Effector memory CD4-positive, alpha-beta T cell (primary cell): Measurements from ENCODE around the gene LRRC56.

Experiments used
- DNase-seq, 3 donors: peaks; one replicate each; pipeline ENCODE4 v3.0.0-alpha.2; 2020
- H3K27ac ChIP-seq: 2 replicates; pipeline ENCODE4 v1.7.0; 2013; ENCODE audit warnings: mild to moderate bottlenecking, low read length, moderate library complexity; ENCODE audit not compliant: insufficient read depth, poor library complexity, severe bottlenecking
- H3K27me3 ChIP-seq: replicated peaks from 2 replicates; pipeline ENCODE4 v1.7.0; 2013; ENCODE audit warnings: mild to moderate bottlenecking, low read length; ENCODE audit not compliant: insufficient read depth, control insufficient read depth, poor library complexity, severe bottlenecking
- H3K36me3 ChIP-seq: 2 replicates; pipeline ENCODE4 v1.7.0; 2013; ENCODE audit warnings: mild to moderate bottlenecking, low read length, moderate library complexity; ENCODE audit not compliant: control insufficient read depth, insufficient read depth
- H3K4me1 ChIP-seq: 2 replicates; pipeline ENCODE4 v1.7.0; 2013; ENCODE audit warnings: low read length, mild to moderate bottlenecking; ENCODE audit not compliant: control insufficient read depth, insufficient read depth, poor library complexity, severe bottlenecking
- H3K4me3 ChIP-seq: 2 replicates; pipeline ENCODE4 v1.7.0; 2013; ENCODE audit warnings: low read length, low read depth, mild to moderate bottlenecking; ENCODE audit not compliant: insufficient read depth, poor library complexity, severe bottlenecking
- H3K9me3 ChIP-seq: 2 replicates; pipeline ENCODE4 v1.7.0; 2013; ENCODE audit warnings: mild to moderate bottlenecking, low read length, moderate library complexity; ENCODE audit not compliant: control insufficient read depth

Gene LRRC56

GRCh38 chr11:553988-554340 is 16.6 kb downstream of the LRRC56 start:
- H3K27ac ChIP-seq, result no peak overlapping the region
- no peaks in the 10 kb centered on the region for H3K36me3 ChIP-seq
- no peak overlapping the region for H3K4me3 ChIP-seq
- DNase-seq, result no peak
- peaks cover 14% of the 10 kb centered on the region for H3K4me1 ChIP-seq
- no peaks in the 10 kb centered on the region for H3K9me3 ChIP-seq
- H3K27me3 ChIP-seq, result no peaks in the 10 kb centered on the region

DNA sequence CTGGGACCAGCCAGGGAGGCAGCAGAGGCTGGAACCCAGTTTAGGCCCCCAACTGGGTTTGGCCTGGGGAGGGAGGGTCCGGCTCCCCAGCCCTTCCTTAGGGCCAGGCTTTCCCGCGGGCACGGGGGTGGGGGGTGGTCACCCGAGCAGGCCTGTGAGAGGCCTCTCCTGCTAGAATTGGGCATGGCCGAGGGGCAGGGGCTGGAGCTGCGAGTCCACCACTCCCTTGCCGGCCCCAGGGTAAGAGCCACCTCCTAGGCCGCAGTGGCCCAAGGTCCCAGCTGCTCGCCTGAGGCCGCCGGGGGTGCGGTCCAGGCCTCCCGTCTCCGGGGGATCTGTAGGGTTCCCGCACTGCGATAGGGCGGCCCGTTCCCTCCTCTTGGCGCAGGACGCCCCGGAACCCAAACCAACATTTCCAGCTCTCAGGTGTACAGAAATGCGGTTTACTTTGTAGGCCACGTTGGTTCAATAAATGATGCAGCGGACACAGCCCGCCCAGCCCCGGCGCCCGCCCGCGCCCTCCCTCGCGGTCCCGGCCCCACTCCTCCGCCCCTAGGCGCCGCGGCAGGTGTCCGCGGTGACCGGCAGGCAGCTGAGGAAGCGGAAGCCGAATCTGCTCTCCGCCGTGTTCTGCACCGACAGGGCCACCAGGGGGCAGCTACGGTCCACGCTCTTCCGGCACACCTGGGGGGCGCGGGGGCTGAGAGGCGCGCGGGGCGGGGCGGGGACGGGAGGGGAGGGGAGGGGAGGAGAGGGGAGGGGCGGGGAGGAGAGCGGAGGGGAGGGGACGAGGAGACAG is 17.3 kb downstream of the LRRC56 start:
- peak overlapping the region; percentile 61 for H3K4me3 ChIP-seq
- peaks cover 18% of the 10 kb centered on the region for H3K4me1 ChIP-seq
- no peaks in the 10 kb centered on the region for H3K27me3 ChIP-seq

DNA sequence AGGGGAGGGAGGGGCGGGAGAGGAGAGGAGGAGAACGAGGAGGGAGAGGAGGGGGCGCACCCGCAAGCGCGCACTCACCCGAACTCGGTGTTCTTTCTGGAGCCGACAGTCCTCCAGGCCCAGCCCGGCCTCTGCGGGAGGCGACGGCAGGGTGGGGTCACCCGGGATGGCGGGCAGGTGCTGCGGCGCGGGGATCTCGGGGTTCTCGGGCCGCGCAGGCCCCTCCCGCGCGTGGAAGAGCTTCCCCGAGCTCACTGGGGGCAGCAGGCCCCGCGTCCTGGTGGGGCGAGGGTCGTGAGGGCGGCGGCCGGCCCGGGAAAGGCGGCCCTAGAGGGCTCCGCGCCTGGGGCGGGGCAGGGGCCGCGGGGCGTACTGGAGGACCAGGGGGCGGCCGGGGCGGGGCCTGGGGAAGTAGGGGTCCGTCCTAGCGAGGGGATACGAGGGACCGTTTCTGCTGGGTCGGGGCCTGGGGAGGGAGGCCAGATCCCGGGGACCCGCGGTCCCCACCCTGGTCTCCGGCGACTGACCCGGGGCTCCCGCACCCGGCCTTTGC is 18.0 kb downstream of the LRRC56 start:
- Histone ChIP-seq H3K4me3 (peak overlapping the region; percentile 64), H3K36me3 (no peaks in the 10 kb centered on the region), H3K9me3 (no peaks in the 10 kb centered on the region), H3K27ac (no peak overlapping the region), H3K27me3 (no peaks in the 10 kb centered on the region), H3K4me1 (peaks cover 24% of the 10 kb centered on the region)
- DNase-seq, result no peak

More for the DNA sequence above, 17.3 kb downstream of the LRRC56 start:
- Histone ChIP-seq H3K36me3 (no peaks in the 10 kb centered on the region), H3K27ac (no peak overlapping the region), H3K9me3 (no peaks in the 10 kb centered on the region)
- peak; percentile 63 to 68 (median 67) for DNase-seq

DNA sequence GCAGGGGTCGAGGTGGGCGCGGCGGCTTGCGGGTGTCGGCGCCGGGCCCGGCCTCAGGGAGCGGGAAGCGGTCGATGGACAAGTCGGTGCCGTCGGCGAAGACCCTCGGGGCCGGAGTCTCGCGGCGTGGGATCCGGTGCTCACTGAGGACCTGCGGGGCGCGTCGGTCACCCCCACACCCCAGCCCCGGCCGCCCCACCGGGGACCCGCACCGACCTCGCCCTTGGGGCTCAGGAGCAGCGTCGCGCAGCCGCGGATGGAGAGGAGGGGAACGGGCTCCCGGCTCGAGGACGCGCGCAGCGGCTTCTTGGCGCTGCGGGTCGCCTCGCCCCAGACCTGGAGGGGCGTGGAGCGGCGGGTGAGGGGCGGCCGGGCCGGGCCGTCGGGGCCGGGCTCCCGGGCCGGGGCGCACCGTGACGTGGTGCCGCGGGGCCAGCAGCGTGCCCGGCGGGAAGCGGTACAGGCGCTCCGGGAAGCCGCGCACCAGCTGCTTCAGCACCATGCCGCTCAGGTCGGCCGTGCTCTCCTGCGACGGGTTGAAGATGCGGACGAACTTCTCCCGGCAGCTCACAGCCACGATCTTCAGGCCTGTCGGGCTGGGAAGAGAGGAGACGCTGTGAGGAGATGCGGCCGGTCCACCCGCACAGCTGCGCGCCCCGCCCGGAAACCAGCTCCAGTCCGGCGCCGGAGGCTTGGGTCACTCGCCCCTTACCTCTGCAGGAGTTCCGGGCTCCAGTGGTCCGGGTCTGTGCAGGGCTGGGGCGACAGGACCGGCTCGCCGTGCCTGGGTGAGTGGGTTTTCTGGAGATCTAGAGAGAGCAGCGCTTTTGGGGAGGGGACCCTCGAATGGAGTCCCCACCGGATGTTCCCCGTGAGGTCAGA is 18.7 kb downstream of the LRRC56 start:
- no peak for DNase-seq
- Histone ChIP-seq H3K9me3 (no peaks in the 10 kb centered on the region), H3K4me1 (peaks cover 27% of the 10 kb centered on the region), H3K36me3 (no peaks in the 10 kb centered on the region), H3K27ac (no peak overlapping the region), H3K4me3 (peak overlapping the region; percentile 64), H3K27me3 (no peaks in the 10 kb centered on the region)

- H3K9me3 ChIP-seq, result no peaks in the 10 kb centered on the region
- no peak overlapping the region for H3K27ac ChIP-seq
- no peaks in the 10 kb centered on the region for H3K36me3 ChIP-seq
- no peak for DNase-seq
- H3K4me1 ChIP-seq, result peaks cover 32% of the 10 kb centered on the region
- H3K4me3 ChIP-seq, result no peak overlapping the region
- no peaks in the 10 kb centered on the region for H3K27me3 ChIP-seq
Observed at GRCh38 chr11:556662-557256, 19.4 kb downstream of the LRRC56 start.

GRCh38 chr11:557328-558132 is 20.2 kb downstream of the LRRC56 start:
- no peak overlapping the region for H3K4me3 ChIP-seq
- DNase-seq, result no peak
- H3K27me3 ChIP-seq, result no peaks in the 10 kb centered on the region
- H3K36me3 ChIP-seq, result no peaks in the 10 kb centered on the region
- no peaks in the 10 kb centered on the region for H3K9me3 ChIP-seq
- H3K27ac ChIP-seq, result no peak overlapping the region
- peaks cover 38% of the 10 kb centered on the region for H3K4me1 ChIP-seq

- Histone ChIP-seq H3K9me3 (no peaks in the 10 kb centered on the region), H3K27me3 (no peaks in the 10 kb centered on the region), H3K36me3 (peaks cover 6% of the 10 kb centered on the region), H3K4me1 (peaks cover 38% of the 10 kb centered on the region), H3K4me3 (no peak overlapping the region), H3K27ac (no peak overlapping the region)
- no peak for DNase-seq
Observed at GRCh38 chr11:558503-558902, 21.2 kb downstream of the LRRC56 start.

DNA sequence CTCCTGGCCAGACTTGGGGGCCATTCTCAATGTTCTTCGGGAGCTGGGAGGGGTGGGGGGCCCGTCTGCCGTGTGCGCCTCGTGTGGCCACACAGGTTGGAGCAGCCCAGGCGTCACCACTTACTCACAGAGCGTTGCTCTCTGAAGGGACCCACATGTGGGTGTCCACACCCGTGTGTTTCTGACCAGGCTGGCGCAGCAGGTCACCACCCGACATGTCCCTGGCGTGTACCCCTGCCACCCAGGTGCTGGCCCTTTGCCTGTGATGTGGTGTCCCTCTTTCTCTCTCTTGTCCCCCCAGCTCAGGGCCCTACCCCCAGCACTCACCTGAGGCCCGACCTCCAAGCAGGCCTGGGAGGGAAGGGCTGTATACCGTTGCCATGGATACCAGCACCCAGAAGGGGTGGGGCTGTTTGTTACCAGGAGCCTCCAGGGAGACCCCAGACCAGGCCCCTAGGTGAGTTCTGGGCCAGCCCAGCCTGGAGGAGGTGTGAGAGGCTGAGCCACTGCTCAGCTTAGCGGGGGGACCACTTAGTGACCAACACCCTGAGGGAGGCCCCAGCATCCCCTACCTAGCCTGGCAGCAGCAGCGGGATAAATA is 21.8 kb downstream of the LRRC56 start:
- no peaks in the 10 kb centered on the region for H3K9me3 ChIP-seq
- peaks cover 7% of the 10 kb centered on the region for H3K36me3 ChIP-seq
- no peak for DNase-seq
- H3K27ac ChIP-seq, result no peak overlapping the region
- H3K4me1 ChIP-seq, result peaks cover 38% of the 10 kb centered on the region
- H3K4me3 ChIP-seq, result no peak overlapping the region
- H3K27me3 ChIP-seq, result no peaks in the 10 kb centered on the region

DNA sequence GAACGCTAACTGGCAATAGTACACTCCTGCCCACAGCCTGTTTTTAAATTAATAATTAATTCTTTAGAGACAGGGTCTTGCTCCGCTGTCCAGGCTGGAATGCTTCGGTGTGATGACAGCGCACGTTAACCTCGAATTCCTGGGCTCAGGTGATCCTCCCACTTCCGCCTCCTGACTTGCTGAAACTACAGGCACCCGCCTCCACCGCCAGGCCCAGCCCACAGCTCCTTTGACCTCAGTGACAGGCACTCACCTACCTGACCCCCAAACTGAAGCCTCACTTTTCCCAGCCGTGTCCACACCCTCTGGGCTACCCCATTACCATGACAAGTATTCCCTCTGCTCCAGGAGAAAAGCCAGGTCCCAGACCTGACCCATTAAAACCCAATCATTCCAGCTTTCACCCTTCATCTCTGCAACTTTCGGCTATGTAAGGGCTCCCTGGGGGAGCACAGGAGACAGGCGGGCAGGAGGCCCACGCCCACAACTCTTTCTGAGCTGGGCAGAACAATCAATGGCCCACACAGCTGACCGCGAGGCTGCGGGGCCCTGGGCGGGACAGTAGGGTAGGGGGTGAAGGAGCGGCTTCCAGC is 22.5 kb downstream of the LRRC56 start:
- Histone ChIP-seq H3K4me1 (peaks cover 31% of the 10 kb centered on the region), H3K9me3 (no peaks in the 10 kb centered on the region), H3K36me3 (peaks cover 7% of the 10 kb centered on the region), H3K27ac (peak overlapping the region; percentile 70), H3K27me3 (no peaks in the 10 kb centered on the region), H3K4me3 (no peak overlapping the region)
- DNase-seq, result no peak
